GM18498 (cell line): Measurements from ENCODE around the gene MED25.

Experiments
- ATAC-seq: cut with Tn5 transposase; IDR thresholded peaks from one replicate; pipeline ENCODE4 v1.9.1; 2021; ENCODE audit warnings: mild to moderate bottlenecking, moderate library complexity; ENCODE audit not compliant: unreplicated experiment

MED25 gene

GRCh38 chr19:49839713-49840112, 21.6 kb downstream of the MED25 start:
- ATAC-seq, result no peak

- no peak for ATAC-seq
Measured at GRCh38 chr19:49840321-49840720, 22.2 kb downstream of the MED25 start.

GRCh38 chr19:49840736-49841249, 22.7 kb downstream of the MED25 start:
- ATAC-seq, result no peak

- ATAC-seq, result peak; percentile 61
Measured at GRCh38 chr19:49843265-49843664, 25.2 kb downstream of the MED25 start.

GRCh38 chr19:49844138-49845095, 26.3 kb downstream of the MED25 start:
- no peak for ATAC-seq

- ATAC-seq, result no peak
Measured at GRCh38 chr19:49845414-49845813, 27.3 kb downstream of the MED25 start.

- ATAC-seq, result no peak
Measured at GRCh38 chr19:49846408-49846807, 28.3 kb downstream of the MED25 start.

GRCh38 chr19:49847731-49848696, 29.9 kb downstream of the MED25 start:
- no peak for ATAC-seq

GRCh38 chr19:49848938-49849337, 30.8 kb downstream of the MED25 start:
- ATAC-seq, result no peak

- ATAC-seq, result no peak
Measured at GRCh38 chr19:49849433-49850220, 31.5 kb downstream of the MED25 start.

GRCh38 chr19:49850221-49850486, 32.1 kb downstream of the MED25 start:
- ATAC-seq, result no peak

GRCh38 chr19:49850487-49851342, 32.6 kb downstream of the MED25 start, which contains the start of gene PTOV1:
Gene PTOV1 (plus strand): TSS chr19:49851159.
- peak; percentile 77 for ATAC-seq

- ATAC-seq, result no peak
Measured at GRCh38 chr19:49851456-49852259, 33.6 kb downstream of the MED25 start.

GRCh38 chr19:49852631-49853126, 34.6 kb downstream of the MED25 start:
- no peak for ATAC-seq

- no peak for ATAC-seq
Measured at GRCh38 chr19:49853852-49854377, 35.8 kb downstream of the MED25 start.

- no peak for ATAC-seq
Measured at GRCh38 chr19:49854378-49855263, 36.5 kb downstream of the MED25 start.

GRCh38 chr19:49855277-49855675, 37.2 kb downstream of the MED25 start:
- ATAC-seq, result no peak
